HG02763 (cell line): ENCODE data around the gene ZBP1.

Experiments used
- ATAC-seq: cut with Tn5 transposase; IDR thresholded peaks from one replicate; pipeline ENCODE4 v1.9.1; 2021; ENCODE audit warnings: mild to moderate bottlenecking, moderate library complexity; ENCODE audit not compliant: unreplicated experiment

The ZBP1 gene

DNA sequence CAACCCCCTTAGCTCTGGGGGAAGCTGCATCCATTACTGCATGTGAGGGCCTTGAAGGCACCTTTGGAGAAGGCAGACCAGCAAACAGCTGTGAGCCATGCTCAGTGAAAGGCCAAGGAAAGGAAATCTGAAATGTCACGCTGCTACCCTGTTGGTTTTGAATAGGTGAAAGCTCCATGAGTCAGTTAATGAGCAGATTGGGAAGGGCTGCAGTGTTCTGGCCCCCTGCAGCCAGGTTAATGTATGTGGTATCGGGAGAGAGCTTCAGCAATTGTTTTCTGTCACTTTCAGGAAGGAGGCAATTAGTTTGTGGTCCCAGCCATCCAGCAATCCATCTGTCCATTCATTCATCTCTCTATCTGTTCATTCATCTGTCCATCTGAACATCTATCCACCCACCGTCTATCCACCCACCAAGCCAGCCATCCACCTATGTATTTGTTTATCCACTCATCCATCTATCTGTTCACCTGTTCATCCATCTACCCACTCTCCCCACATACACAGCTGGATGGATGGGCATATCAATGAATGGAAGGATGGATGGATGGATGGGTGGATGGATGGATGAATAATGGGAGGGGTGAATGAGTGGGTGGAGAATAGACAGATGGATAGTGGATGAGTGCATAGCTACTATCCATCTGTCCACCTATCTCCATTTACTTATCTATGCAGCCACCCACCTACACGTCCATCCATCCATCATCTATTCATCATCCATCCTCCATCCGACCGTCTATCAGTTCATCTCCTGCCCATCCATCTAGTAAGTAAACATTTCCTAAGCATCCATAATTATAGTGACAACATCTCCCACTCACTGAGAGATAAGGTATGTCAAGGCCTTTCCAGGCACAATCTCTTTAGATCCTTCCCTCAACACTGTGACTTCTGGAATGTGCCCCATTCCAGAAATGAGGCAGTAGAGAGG lies 43.3 kb downstream of the ZBP1 start:
- ATAC-seq: no peak

DNA sequence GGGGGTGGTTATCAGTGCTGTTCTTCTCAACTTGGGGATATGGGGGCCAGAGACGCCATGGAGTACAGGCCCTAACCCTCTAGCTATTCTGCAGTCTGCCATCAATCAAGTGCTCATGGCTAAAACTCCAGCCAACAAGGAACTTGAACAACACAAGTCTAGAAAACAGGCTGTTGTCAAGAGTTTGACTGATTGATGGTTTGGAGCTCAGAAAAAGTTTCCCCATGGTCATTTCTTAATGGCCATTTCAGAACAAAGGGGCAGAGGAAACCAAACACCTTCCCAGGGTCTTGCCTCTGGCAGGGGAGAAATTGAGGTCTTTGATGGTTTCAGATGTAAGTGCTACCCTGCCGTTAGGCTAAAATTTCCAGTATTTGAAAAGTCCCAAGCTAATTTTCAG lies 44.2 kb downstream of the ZBP1 start:
- ATAC-seq: no peak

GRCh38 chr20:57574954-57575353 lies 45.3 kb downstream of the ZBP1 start:
- ATAC-seq: no peak

- no peak for ATAC-seq
Measured at GRCh38 chr20:57573894-57574293, 46.3 kb downstream of the ZBP1 start.

- no peak for ATAC-seq
Measured at GRCh38 chr20:57573242-57573641, 47.0 kb downstream of the ZBP1 start.

DNA sequence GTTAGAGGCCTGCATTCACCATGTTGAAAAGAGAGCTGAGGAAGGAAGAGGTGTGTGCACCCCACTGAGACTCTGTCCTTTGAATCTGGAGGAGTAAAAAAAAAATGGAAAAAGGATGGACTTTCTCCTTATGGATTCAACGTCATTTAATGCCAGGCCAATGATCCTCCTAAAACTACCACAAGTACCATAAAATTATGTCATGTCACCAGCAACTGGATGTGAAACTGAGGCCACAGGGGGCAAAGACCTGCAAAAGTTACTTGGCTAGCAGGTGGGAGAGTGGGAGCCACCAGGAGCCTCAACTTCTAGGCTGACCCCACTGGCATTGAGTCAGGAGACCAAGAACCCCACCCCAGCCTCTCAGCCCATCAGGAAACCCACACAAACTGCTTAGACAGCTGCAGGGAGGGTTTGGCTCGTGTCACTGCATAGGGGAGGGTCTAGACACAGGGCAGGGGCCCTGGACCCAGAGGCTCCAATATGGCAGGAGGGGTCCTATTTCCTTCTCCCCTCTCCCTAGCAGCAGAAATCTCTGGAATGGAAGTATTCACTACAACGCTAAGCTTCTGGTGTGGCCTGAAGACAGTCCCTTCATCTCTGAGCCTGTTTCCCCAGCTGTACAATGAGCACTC lies 48.3 kb downstream of the ZBP1 start:
- ATAC-seq: no peak

DNA sequence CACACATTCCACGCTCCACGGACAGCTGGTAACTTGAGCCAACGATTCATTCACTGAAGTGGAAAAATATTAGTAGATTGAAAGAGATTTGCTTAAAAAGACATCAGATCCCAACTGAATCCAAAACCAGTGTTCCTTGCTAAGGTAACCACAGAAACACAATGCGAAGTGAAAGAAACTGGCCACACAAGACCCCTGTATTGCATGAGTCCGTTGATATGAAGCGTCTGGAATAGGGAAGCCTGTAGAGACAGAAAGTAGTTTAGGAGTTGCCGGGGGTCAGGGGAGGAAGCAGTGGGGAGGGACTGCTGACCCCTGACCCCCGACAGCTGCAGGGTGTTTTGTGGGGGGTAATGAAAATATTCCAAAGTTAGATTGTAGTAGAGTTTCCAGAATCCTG lies 49.3 kb downstream of the ZBP1 start:
- no peak for ATAC-seq

DNA sequence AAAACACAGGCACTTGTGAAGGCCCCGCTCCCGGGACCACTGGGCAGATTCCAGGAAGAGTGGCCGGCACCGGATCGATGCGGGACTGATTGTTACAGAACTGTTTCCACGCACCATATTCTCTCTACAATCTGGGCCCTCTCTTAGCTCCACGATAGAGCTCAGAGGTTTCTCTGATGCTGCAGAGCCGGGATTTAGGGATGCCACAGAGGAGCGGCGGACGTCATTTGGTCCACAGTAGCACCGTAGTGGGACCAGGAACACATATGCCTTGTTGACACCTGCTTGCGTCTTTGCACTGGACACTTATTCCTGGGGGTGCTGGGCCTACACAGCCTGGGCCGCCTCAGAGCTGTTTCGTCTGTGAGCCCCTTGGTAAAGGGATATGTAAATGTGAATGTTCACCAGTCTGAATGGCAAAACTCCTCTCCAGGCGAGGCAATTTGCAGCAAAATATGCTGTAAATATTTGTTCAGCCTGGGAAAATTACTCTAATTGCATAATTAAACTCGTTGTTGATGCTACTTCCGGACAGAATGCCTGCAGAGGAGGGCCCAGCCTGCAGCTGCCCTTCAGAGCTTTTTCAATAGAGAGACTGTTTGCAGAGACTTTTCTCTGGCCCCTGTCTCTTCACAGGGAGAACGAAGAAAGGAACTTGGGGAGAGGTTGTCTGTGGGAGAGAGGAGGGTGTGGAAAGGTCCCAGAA lies 49.9 kb downstream of the ZBP1 start:
- ATAC-seq: no peak

- no peak for ATAC-seq
Measured at GRCh38 chr20:57568960-57569359, 51.3 kb downstream of the ZBP1 start.

GRCh38 chr20:57568088-57568896 lies 51.9 kb downstream of the ZBP1 start:
- no peak for ATAC-seq

DNA sequence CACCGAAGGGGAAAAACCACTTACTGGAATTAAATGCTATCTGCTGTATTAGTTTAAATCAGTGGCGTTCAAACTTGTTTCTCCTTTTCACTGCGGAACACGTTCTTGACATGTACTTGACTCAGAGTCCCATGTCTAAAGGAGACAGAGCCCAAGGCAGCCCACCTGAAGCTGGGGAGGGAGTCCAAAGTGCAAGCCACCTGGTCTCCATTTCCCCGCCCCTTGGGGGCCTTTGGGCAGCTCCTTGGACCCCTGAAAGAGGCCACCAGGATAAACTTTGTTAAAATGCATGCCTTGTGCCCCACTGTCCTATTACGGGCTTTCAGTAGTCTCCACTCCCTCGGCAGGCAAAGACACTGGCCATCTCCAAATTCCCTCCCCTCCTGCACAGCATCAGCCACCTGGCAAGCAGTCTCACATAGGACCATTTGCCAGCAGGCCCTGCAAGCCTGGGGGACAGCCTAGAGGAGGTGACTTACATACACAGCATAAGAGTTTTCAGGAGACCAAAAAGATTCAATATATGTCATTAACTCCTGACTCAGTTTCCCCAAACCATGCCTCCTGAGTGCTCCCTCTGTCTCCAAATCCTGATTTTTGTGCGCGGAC lies 52.7 kb downstream of the ZBP1 start:
- no peak for ATAC-seq

DNA sequence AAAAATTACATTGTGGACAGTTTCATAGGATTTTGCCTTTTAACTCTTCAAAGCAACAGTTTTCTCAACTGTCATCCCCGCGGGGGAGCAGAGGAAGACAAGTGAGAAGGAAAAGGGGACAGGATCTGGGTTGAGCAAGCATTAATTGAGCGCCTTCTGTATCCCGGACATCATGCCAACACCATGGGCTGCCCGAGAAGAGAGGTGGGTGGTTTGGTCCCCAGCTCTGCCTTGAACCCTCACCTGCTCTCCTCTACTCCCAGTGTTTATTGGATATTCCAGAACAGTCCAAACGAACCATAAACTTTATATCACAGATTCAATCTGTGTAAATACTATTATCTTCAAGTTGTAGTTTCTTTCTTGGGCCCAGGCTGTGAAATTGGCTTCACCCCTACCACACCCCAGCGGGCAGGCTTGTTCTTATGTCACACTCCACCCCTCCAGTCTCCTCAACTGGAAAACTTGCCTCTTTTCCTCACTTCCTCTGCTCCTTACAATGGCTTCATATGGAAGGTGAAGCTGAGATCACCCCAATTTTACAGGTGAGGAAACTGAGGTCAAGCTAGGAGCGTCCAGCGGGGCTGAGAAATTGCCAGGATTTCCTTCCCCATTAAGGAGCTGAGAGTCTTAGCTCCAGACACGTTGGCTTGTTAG lies 53.3 kb downstream of the ZBP1 start:
- ATAC-seq: no peak

- no peak for ATAC-seq
Measured at GRCh38 chr20:57566399-57566798, 53.8 kb downstream of the ZBP1 start.

DNA sequence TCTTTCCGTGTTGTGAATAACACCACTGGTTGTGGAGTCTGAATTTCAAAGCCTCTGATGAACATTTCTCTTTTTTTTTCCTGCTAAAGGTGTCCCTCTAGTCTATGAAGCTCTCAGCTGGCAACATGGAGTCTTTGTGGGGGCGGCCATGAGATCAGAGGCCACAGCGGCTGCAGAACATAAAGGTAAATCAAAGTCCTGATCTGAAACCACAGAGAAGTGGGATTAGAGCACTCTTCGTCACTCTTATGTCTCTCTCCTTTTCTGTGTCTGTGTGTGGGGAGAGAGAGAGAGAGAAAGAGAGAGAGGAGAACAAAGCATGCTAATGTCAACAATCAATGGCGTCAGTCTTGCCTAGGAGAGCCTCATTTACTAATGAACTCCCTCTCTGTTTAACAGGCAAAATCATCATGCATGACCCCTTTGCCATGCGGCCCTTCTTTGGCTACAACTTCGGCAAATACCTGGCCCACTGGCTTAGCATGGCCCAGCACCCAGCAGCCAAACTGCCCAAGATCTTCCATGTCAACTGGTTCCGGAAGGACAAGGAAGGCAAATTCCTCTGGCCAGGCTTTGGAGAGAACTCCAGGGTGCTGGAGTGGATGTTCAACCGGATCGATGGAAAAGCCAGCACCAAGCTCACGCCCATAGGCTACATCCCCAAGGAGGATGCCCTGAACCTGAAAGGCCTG lies 55.1 kb downstream of the ZBP1 start:
- no peak for ATAC-seq

DNA sequence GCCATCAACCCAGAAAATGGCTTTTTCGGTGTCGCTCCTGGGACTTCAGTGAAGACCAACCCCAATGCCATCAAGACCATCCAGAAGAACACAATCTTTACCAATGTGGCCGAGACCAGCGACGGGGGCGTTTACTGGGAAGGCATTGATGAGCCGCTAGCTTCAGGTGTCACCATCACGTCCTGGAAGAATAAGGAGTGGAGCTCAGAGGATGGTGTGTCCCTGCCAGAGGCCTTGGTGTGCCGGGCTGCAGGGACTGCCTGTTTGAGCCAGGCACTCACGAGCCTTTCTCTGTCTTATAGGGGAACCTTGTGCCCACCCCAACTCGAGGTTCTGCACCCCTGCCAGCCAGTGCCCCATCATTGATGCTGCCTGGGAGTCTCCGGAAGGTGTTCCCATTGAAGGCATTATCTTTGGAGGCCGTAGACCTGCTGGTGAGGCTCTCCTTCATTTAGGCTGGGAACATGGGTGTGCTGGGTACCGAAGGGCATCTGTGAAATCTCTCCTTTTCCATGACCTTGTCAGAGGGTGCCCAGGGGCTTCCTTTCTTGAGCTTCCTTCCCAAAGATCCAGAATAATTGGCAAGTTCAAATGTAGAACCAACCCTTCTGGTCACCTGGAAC lies 55.9 kb downstream of the ZBP1 start:
- ATAC-seq: no peak

GRCh38 chr20:57563522-57563921 lies 56.7 kb downstream of the ZBP1 start:
- ATAC-seq: no peak

- ATAC-seq: no peak
Measured at GRCh38 chr20:57562541-57563465, 57.4 kb downstream of the ZBP1 start.
